Fibroblast of the aortic adventitia (primary cell): ENCODE measurements around the gene CAPRIN1. TPM values are rescaled to one million over a fixed set of nuclear protein-coding genes. Genes with fewer than 3 reads are reported as not detected.

Source experiments
- DNase-seq: peaks from one replicate; pipeline ENCODE4 v3.0.0-alpha.2; 2010; ENCODE audit warnings: low read depth
- H3K4me3 ChIP-seq: 2 replicates; pipeline ENCODE4 v1.5.1; 2011; ENCODE audit warnings: low read depth, mild to moderate bottlenecking, control low read depth, low read length, moderate library complexity
- total RNA-seq: library from RNA; depleted of rRNA; stranded (reverse); fragments of >200 nt; gene quantifications from 2 replicates; pipeline ENCODE4 v1.2.3, GENCODE V29; 2012; ENCODE audit warnings: low replicate concordance
- TF ChIP-seq, protein P1 (sequence below): IDR thresholded peaks from 2 replicates; pipeline ENCODE4 v1.5.1; 2011; ENCODE audit warnings: mild to moderate bottlenecking, low read length, control low read depth, inconsistent platforms; ENCODE audit not compliant: insufficient read depth

Gene CAPRIN1
- total RNA-seq, 1 donor, result 295 TPM

- no peak for DNase-seq
- TF ChIP-seq, protein P1, sequence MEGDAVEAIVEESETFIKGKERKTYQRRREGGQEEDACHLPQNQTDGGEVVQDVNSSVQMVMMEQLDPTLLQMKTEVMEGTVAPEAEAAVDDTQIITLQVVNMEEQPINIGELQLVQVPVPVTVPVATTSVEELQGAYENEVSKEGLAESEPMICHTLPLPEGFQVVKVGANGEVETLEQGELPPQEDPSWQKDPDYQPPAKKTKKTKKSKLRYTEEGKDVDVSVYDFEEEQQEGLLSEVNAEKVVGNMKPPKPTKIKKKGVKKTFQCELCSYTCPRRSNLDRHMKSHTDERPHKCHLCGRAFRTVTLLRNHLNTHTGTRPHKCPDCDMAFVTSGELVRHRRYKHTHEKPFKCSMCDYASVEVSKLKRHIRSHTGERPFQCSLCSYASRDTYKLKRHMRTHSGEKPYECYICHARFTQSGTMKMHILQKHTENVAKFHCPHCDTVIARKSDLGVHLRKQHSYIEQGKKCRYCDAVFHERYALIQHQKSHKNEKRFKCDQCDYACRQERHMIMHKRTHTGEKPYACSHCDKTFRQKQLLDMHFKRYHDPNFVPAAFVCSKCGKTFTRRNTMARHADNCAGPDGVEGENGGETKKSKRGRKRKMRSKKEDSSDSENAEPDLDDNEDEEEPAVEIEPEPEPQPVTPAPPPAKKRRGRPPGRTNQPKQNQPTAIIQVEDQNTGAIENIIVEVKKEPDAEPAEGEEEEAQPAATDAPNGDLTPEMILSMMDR, result no peak
- no peak overlapping the region for H3K4me3 ChIP-seq
Measured at GRCh38 chr11:34021977-34022735, 29.4 kb upstream of the CAPRIN1 start.

GRCh38 chr11:34026432-34026831 is 25.1 kb upstream of the CAPRIN1 start:
- TF ChIP-seq, protein P1, result no peak
- H3K4me3 ChIP-seq, result no peak overlapping the region
- DNase-seq, result no peak

DNA sequence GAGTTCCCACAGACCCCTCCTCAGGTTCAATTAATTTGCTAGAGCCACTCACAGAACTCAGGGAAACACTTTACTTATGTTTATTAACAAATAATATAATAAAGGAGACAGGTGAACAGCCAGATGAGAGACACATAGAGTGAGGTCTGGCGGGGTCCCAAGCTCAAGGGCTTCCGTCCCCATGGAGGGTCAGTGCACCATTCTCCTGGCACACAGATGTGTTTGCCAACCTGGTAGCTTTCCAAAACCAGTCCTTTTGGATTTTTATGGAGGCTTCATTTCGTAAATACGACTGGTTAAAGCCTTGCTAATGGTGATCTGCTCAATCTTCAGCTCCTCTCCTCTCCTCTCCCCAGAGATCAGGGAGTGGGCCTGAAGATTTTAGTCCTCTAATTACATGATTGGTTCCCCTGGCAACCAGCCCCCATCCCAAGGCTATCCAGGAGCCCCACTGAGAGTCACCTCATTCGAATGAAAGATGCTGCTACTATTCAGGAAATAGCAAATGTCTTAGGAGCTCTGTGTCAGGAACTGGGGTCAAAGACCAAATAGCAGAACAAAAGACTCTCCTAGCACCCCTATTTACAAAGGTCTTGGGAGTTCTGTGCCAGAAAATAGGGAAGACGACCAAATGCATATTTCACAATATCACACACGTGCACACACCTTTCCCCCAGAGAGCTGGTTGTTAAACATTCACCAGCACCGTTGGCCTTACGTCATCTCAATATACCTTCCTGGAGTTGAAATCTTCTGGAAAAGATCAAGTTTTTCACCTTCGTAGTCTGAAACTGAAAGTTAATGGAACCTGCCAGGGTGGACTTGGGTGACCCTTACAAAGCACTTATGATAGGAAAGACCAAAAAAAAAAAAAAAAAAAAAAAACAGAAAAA is 23.8 kb upstream of the CAPRIN1 start:
- no peak for DNase-seq
- TF ChIP-seq, protein P1, result no peak
- no peak overlapping the region for H3K4me3 ChIP-seq

GRCh38 chr11:34028425-34028824 is 23.1 kb upstream of the CAPRIN1 start:
- H3K4me3 ChIP-seq, result no peak overlapping the region
- TF ChIP-seq, protein P1, result no peak
- peak; percentile 86 for DNase-seq

DNA sequence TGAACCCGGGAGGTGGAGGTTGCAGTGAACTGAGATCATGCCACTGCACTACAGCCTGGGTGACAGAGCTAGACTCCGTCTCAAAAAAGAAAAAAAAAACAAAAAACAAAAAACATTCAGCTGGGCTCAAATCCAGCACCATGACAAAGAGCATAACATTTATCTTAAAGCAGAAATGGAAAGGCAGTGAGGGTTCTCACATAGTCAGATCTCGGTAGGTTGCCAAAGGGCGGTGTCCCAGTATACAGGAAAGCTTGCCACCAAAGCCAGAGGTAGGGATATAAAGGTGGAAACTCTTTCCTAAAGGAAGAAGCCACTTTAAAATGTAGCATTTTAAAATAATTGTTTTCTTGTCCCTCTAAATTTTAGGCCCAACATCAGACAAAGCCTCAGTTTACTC is 22.4 kb upstream of the CAPRIN1 start:
- DNase-seq, result peak; percentile 77
- TF ChIP-seq, protein P1, result no peak
- no peak overlapping the region for H3K4me3 ChIP-seq

DNA sequence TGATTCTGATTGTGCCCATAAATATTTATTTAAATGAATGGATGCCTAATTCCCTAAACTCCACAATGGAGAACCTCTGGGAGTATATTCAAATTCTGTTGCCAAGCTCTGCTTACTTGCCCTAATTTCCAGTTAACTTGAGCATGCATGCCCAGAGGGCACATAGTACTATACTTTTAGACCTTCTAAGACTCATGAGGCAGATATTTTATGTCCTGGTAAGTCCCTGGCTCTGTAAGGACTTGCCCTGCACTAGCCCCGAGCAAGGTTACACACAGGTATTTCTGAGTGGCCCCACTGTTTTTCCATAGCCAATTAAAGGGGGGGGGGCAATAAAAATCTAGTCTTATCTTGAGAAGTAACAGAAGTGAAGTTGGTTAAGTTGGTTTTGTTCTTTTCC is 21.1 kb upstream of the CAPRIN1 start:
- no peak overlapping the region for H3K4me3 ChIP-seq
- DNase-seq, result no peak
- TF ChIP-seq, protein P1, result no peak
